IPS DF 6.9 (cell line): ENCODE measurements around the gene GTF2H1.

ENCODE experiments used
- DNase-seq: peaks from one replicate; pipeline ENCODE4 v3.0.0-alpha.2; 2013; ENCODE audit warnings: low read depth, low spot score
- H3K27ac ChIP-seq: one replicate; pipeline ENCODE4 v1.5.1; 2013; ENCODE audit warnings: low read length, control low read depth
- H3K27me3 ChIP-seq: 2 replicates; pipeline ENCODE4 v1.6.1; 2013; ENCODE audit warnings: mild to moderate bottlenecking, low read length; ENCODE audit not compliant: control insufficient read depth, insufficient read depth
- H3K36me3 ChIP-seq: 2 replicates; pipeline ENCODE4 v1.6.1; 2013; ENCODE audit warnings: low read length; ENCODE audit not compliant: control insufficient read depth, insufficient read depth
- H3K4me1 ChIP-seq: 2 replicates; pipeline ENCODE4 v1.6.1; 2013; ENCODE audit warnings: low read length; ENCODE audit not compliant: control insufficient read depth, insufficient read depth
- H3K4me3 ChIP-seq: 2 replicates; pipeline ENCODE4 v1.5.1; 2013; ENCODE audit warnings: mild to moderate bottlenecking, low read length
- H3K9me3 ChIP-seq: 2 replicates; pipeline ENCODE4 v1.6.1; 2013; ENCODE audit warnings: low read length, inconsistent platforms; ENCODE audit not compliant: control insufficient read depth, insufficient read depth
- WGBS: extraction: QIAGEN DNeasy Blood & Tissue Kit; methylation state at CpG from one replicate; pipeline ENCODE4 v1.1.7; 2013; ENCODE audit warnings: mixed read lengths, missing lambda C conversion rate; ENCODE audit not compliant: insufficient read length, insufficient coverage; 5-methylcytosine and 5-hydroxymethylcytosine counted together

GTF2H1 gene

GRCh38 chr11:18347471-18348125, 25.2 kb downstream of the GTF2H1 start:
- H3K4me3 ChIP-seq: no peak overlapping the region
- H3K27ac ChIP-seq: no peak overlapping the region
- no peak for DNase-seq
- no peaks in the 10 kb centered on the region for H3K9me3 ChIP-seq
- H3K4me1 ChIP-seq: no peaks in the 10 kb centered on the region
- no peaks in the 10 kb centered on the region for H3K27me3 ChIP-seq
- no peaks in the 10 kb centered on the region; the same call in 1 of the 2 replicates for H3K36me3 ChIP-seq
- WGBS: no CpG with 5 or more reads among the region's 5 CpGs

GRCh38 chr11:18352581-18352980, 30.2 kb downstream of the GTF2H1 start:
- no peaks in the 10 kb centered on the region for H3K9me3 ChIP-seq
- DNase-seq: no peak
- H3K4me3 ChIP-seq: no peak overlapping the region
- H3K27ac ChIP-seq: no peak overlapping the region
- H3K36me3 ChIP-seq: no peaks in the 10 kb centered on the region; the same call in 1 of the 2 replicates
- WGBS: no CpG with 5 or more reads among the region's 3 CpGs
- no peaks in the 10 kb centered on the region for H3K27me3 ChIP-seq
- H3K4me1 ChIP-seq: no peaks in the 10 kb centered on the region

GRCh38 chr11:18358646-18359045, 36.3 kb downstream of the GTF2H1 start:
- Histone ChIP-seq H3K27me3 (no peaks in the 10 kb centered on the region), H3K4me1 (no peaks in the 10 kb centered on the region), H3K27ac (no peak overlapping the region), H3K4me3 (no peak overlapping the region), H3K36me3 (peaks cover 6% of the 10 kb centered on the region; the same call in 1 of the 2 replicates), H3K9me3 (no peaks in the 10 kb centered on the region)
- DNase-seq: no peak
- no CpG with 5 or more reads among the region's 4 CpGs for WGBS

GRCh38 chr11:18361154-18361553, 38.8 kb downstream of the GTF2H1 start:
- no peak for DNase-seq
- Histone ChIP-seq H3K27ac (no peak overlapping the region), H3K27me3 (no peaks in the 10 kb centered on the region), H3K4me3 (no peak overlapping the region), H3K36me3 (peaks cover 6% of the 10 kb centered on the region; the same call in 1 of the 2 replicates), H3K9me3 (no peaks in the 10 kb centered on the region), H3K4me1 (no peaks in the 10 kb centered on the region)
- no CpG with 5 or more reads among the region's 5 CpGs for WGBS

GRCh38 chr11:18364495-18365073, 42.2 kb downstream of the GTF2H1 start:
- no peaks in the 10 kb centered on the region for H3K4me1 ChIP-seq

GRCh38 chr11:18365741-18366140, 43.4 kb downstream of the GTF2H1 start:
- no peak overlapping the region for H3K4me3 ChIP-seq
- no peaks in the 10 kb centered on the region for H3K4me1 ChIP-seq
- WGBS: no CpG with 5 or more reads among the region's 4 CpGs
- peaks cover 6% of the 10 kb centered on the region; the same call in 1 of the 2 replicates for H3K36me3 ChIP-seq
- no peak for DNase-seq
- H3K27me3 ChIP-seq: no peaks in the 10 kb centered on the region
- no peak overlapping the region for H3K27ac ChIP-seq
- H3K9me3 ChIP-seq: no peaks in the 10 kb centered on the region

More at GRCh38 chr11:18364495-18365073, 42.2 kb downstream of the GTF2H1 start:
- Histone ChIP-seq H3K27ac (no peak overlapping the region), H3K36me3 (peaks cover 6% of the 10 kb centered on the region; the same call in 1 of the 2 replicates), H3K9me3 (no peaks in the 10 kb centered on the region), H3K27me3 (no peaks in the 10 kb centered on the region), H3K4me3 (no peak overlapping the region)
- no CpG with 5 or more reads among the region's 4 CpGs for WGBS
- no peak for DNase-seq

GRCh38 chr11:18366286-18366685, 43.9 kb downstream of the GTF2H1 start:
- Histone ChIP-seq H3K4me3 (no peak overlapping the region), H3K36me3 (peaks cover 6% of the 10 kb centered on the region; the same call in 1 of the 2 replicates), H3K4me1 (no peaks in the 10 kb centered on the region), H3K9me3 (no peaks in the 10 kb centered on the region), H3K27me3 (no peaks in the 10 kb centered on the region), H3K27ac (no peak overlapping the region)
- no peak for DNase-seq
- no CpG with 5 or more reads among the region's 4 CpGs for WGBS

- no CpG with 5 or more reads among the region's 3 CpGs for WGBS
- Histone ChIP-seq H3K4me1 (no peaks in the 10 kb centered on the region), H3K36me3 (peaks cover 2% of the 10 kb centered on the region; the same call in 1 of the 2 replicates), H3K9me3 (no peaks in the 10 kb centered on the region), H3K27me3 (no peaks in the 10 kb centered on the region), H3K4me3 (no peak overlapping the region), H3K27ac (no peak overlapping the region)
- no peak for DNase-seq
Measured at GRCh38 chr11:18367431-18367830, 45.1 kb downstream of the GTF2H1 start.

- H3K27ac ChIP-seq: no peak overlapping the region
- H3K36me3 ChIP-seq: no peaks in the 10 kb centered on the region; the same call in 1 of the 2 replicates
- WGBS: no CpG with 5 or more reads among the region's 2 CpGs
- H3K9me3 ChIP-seq: no peaks in the 10 kb centered on the region
- no peak for DNase-seq
- H3K4me1 ChIP-seq: no peaks in the 10 kb centered on the region
- H3K4me3 ChIP-seq: no peak overlapping the region
- H3K27me3 ChIP-seq: no peaks in the 10 kb centered on the region
Measured at GRCh38 chr11:18368221-18368620, 45.9 kb downstream of the GTF2H1 start.

GRCh38 chr11:18369398-18369797, 47.0 kb downstream of the GTF2H1 start:
- H3K9me3 ChIP-seq: no peaks in the 10 kb centered on the region
- no peaks in the 10 kb centered on the region for H3K4me1 ChIP-seq
- no CpG with 5 or more reads among the region's 2 CpGs for WGBS
- H3K27ac ChIP-seq: no peak overlapping the region
- no peak overlapping the region for H3K4me3 ChIP-seq
- no peak for DNase-seq
- H3K27me3 ChIP-seq: no peaks in the 10 kb centered on the region
- H3K36me3 ChIP-seq: no peaks in the 10 kb centered on the region; the same call in 1 of the 2 replicates
